GM18526 (cell line): Measurements from ENCODE around the gene TBC1D24.

ENCODE experiments used
- POLR2A ChIP-seq: IDR thresholded peaks from 3 replicates; pipeline ENCODE4 v1.6.1; 2011; ENCODE audit not compliant: insufficient read length; ENCODE audit errors: extremely low read depth

Gene TBC1D24

GRCh38 chr16:2497695-2498484 is 23.0 kb downstream of the TBC1D24 start:
- TF ChIP-seq POLR2A, result no peak

DNA sequence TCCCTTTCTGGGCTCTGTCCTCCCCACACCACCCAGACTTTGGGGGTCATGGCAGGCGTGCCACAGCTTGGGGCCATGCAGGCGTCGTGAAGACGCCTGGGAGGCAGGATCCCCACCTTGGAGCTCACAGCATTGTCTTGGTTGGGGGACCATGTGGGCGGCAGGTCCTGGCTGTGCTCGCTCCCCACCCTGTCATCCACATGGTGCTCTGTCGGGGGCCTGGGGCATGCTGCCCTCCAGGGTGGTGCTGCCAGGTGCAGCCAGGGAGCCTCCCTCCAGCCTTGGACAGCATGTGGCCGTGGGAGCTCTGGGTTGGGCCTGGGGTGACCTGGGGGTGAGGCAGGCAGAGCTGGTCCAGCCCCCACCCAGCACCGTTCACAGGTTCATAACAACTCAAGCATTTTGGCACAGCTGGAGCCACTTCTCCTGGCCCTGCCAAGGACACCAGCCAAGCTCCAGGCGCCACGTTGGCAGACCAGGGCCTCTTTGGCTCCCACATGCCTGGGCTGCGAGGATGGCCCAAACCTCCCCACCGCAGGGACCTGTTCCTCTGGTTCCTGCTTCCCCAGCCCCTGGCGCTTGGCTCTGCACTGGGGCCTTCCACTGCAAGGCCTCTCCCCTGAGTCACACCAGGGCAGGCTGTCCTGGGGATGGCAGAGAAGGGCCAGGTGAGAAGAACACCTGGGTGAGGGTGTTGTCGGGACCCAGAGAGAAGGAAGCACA is 23.8 kb downstream of the TBC1D24 start:
- TF ChIP-seq POLR2A, result no peak

- no peak for TF ChIP-seq POLR2A
These were observed 24.5 kb downstream of the TBC1D24 start for GRCh38 chr16:2499454-2499853.

DNA sequence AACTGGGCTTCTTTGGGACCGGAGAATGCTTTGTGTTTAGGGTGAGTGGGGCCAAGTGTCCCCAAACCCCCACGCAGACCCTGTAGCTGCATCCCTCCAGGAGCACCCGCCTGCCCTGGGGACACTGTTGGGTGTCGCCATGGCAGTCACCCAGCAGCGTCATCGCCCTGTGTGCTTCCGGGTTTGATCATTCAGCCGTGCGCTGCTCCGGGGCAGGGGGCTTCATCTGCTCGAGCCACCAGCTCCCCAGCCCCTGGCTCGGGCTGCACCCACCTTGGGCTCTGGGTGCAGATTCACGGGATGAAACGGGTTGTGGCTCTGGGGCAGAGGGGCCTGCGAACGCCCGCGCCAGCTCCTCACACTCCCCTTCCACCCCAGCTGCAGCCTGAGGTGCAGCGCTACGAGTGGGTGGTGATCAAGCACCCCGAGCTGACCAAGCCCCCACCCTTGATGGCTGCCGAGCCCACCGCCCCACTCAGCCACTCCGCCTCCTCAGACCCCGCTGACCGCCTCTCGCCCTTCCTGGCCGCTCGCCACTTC is 25.0 kb downstream of the TBC1D24 start:
- no peak for TF ChIP-seq POLR2A

GRCh38 chr16:2500430-2500917 is 25.5 kb downstream of the TBC1D24 start:
- no peak for TF ChIP-seq POLR2A

GRCh38 chr16:2500918-2501750 is 26.2 kb downstream of the TBC1D24 start:
- TF ChIP-seq POLR2A, result no peak

- no peak for TF ChIP-seq POLR2A
These were observed 27.3 kb downstream of the TBC1D24 start for GRCh38 chr16:2501946-2502895.

DNA sequence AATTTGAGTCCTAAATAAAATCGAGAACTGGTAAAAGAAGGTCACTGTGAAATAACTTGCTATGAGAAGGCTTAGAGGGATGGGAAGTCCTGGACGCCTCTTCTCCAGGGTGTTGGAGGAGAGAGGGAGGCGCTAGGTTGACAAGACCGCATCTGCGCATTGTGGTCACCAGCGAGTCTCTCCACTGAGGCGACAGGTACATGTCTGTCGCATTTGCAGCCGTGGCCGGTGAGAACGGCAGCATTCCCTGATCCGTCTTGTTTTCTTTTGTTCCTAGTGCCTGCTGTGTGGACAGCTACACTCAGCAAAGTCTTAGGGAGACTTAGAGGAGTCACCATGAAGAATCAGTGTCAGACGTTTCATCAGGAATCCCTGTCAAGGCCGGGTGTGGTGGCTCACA is 30.8 kb downstream of the TBC1D24 start:
- no peak for TF ChIP-seq POLR2A

- TF ChIP-seq POLR2A, result no peak
These were observed 32.2 kb downstream of the TBC1D24 start for GRCh38 chr16:2507052-2507659.

- TF ChIP-seq POLR2A, result no peak
These were observed 32.7 kb downstream of the TBC1D24 start for GRCh38 chr16:2507665-2508064.

DNA sequence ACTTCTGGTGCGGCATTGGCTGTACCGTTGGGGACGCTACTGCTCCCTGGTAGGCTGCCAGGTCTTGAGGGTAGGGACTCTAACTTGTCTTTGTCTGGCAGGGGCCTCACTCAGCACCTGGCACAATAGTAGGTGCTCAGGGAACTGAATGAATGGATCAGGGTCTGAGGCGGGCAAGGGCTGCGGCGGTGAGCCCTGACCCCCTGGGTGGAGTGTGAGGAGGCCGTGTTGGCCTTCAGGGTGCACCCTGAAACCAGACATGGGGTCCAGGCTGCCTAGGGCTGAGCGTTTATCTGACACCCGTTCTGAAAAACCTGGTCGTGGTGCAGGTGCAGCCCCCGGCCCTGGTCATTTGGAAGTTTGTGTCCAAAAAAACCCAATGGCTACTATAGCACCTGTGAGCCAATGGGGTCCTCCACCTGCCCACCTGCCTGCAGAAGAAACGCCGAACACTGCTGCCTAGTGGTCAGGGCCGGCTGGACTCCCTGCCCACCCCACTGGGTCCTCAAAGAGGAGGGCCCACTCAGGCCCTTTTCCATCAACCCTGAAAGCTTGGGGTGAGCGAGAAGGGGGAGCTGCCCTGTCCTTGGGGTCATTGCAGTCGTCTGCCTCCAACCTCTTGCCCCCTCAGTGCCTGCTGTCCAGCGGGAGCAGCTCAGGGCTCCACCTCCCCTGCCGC is 33.9 kb downstream of the TBC1D24 start:
- TF ChIP-seq POLR2A, result no peak

DNA sequence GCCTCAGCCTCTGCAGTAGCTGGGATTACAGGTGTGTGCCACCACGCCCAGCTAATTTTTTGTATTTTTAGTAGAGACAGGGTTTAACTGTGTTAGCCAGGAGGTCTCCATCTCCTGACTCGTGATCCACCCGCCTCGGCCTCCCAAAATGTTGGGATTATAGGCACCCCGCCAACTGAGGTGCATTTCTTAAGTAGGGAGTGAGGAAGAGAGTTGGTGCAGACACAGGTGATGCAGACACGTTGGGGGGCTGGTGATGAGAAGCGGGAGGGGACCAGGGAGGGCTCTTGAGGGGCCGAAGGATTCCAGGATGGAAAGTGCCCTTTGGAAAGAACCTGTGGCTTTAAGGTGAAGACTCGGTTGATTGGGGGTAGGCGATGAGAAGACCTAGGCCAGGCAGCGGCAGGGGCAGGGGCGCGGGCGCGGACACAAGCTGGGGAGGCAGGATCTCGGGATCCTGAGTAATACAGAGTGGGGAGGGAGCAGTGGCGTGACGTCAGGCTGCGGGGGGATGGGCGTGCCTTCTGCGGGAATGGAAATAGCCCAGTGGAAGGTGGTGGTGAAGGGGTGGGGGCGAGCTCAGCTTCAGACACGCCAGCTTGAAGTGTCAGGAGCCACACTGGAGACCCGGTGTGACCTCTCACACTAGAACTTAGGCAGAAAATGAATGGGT is 36.3 kb downstream of the TBC1D24 start:
- TF ChIP-seq POLR2A, result no peak
